Inflammatory macrophage treated with lipopolysaccharide for 1 hour (primary cell): ENCODE results near the gene PRTFDC1.
A peak's percentile ranks its signal among the peaks of the same experiment; 100 is the strongest.
"Not testable (repeated sequence)": the region's sequence is repeated elsewhere in the genome, so short reads cannot be mapped to it uniquely, and the experiment has no call there.

Experiments used
- DNase-seq, 2 donors: peaks; one replicate each; pipeline ENCODE4 v3.0.0-alpha.2; 2020 to 2022

Gene PRTFDC1

DNA sequence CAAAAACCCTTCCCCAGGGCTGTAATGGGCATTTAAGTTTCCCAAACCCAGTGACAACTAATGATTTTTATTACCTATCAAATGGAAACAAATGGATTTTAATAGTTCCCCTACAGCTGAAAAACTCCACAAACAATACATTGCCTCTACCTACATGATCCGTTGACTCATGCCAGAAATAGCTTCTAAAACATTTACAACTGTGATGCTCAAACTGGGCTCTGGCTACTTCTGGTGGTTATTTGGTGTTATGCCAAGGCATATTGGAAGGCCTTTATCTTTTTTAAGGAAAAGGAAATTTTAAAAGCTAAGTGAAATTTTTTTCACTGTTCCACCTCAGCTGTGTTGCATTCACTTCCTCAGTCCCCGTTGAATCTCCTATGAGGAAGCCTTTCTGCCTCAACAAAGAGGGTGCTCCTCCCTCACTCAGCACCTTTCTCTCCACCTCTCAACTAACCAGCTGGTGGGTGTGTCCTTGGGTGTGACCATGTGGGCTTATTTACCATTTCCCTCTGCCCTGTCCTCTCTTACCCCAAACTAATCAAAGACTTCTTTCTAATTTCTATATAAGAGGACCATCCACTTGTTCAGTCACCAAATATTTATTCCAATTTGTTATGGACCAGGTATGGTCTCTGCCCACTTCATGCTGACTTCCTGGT, 82.9 kb downstream of the PRTFDC1 start:
- DNase-seq: no peak

DNA sequence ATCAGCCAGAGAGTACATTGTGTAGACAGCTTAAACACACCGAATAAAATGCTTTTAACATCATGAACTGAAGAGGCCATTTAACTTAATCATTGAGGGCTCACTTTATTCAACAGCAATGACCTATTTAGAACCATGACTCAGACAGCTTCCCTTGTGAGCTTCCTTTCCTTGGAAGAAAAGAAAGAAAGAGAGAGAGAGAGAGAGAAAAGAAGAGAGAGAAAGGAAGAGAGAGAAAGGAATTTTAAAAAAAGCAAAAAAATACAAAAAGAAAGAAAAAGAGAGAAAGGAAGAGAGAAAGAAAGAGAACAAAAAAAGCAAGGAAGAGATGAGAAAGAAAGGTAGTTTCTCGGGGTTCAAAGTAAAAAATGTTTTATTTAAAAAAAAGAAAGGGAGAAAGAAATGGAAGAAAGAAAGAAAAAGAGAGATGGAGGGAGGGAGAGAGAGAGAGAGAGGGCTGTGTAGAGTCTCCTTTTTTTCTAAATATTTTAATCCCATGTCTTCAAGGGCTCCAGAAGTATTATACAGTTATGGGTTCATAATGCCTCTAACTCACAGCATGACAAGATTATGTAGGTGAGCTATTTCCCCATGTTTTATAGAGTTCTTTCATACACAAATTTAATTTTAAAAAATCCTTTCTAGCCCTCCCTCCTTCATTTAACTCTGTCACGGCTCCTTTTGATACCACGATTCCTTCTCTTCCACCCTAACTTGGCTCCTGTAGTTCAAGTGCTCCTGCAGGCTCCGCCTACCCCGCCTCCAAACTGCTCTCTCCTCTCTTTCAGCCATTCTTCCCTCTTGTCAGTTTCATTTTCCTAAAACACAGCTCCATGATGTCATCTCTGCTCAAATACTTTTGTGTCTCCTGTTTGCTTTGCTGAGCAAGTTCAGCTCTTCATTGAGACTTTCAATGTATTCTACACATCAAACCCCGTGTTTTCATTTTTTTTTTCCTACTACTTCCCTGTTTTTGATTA, 85.5 kb downstream of the PRTFDC1 start:
- DNase-seq: peak; percentile 55 to 75

DNA sequence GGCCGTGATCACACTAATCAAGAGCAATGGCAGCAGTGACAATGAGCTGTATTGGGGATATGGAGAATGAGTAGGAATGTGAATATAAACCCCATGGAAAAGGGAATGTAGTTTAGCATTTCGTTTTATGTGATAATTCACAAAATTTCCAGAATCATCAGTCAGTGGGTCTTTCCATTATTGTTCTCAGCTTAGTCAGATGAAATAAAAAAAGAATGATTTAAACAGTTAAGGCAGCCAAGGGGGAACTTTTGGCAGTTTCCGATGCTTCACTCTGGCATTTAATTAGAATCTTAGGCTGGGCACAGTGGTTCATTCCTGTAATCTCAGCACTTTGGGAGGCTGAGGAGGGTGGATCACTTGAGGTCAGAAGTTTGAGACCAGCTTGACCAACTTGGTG, 86.6 kb downstream of the PRTFDC1 start:
- no peak for DNase-seq

DNA sequence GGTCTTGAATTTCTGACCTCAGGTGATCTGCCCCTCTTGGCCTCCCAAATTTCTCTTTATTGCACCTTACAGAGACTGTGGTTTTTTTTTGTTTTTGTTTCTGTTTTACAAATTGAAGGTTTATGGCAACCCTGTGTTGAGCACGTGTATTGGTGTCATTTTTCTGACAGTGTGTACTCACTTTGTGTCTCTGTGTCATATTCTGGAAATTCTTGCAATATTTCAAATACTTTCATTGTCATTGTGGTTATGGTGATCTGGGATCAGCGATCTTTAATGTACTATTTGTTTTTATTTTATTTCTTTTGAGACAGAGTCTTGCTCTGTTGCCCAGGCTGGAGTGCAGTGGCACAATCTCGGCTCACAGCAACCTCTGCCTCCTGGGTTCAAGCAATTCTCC, 89.8 kb downstream of the PRTFDC1 start:
- DNase-seq: no peak

DNA sequence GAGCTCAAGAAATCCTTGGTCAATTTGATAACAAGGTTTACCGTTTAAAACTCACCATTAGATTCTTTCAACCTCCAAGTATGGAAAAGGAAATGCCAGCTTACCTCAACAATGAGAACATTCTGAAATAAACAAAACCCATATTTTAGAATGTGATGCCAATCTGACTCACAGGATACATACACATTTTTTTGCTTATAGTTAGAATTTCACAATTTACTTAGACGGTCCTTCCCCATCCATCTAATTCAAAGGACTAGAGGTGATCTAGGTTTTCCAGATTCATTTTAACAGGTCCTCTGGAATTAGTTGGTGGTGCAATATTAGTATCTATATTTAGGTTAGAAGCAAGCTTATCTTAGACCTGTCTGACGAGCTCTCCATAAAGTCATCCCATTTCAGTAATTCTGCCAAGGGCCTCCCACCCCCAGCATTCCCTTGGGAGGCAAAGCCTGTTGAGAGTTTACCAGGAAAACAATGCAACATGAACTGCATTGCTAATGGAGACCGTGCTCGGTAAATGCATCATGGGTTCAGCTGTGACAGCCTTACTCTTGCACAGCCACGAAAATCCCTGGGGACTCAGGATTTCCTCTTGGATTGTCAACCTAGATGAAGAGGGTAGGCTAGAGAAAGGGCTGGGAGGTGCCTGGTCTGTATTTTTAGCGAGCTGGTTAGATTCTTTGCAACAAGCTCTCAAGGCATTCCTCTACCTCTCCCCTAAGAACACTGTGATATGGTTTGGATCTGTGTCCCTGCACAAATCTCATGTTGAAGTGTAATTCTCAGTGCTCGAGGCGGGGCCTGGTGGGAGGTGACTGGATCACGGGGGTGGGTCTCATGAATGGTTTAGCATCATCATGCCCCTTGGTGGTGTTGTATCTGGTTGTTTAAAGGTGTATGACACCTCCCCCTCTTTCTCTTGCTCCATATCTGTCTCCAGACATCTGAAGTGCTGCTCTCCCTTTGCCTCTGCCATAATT, 93.8 kb downstream of the PRTFDC1 start:
- no peak for DNase-seq

DNA sequence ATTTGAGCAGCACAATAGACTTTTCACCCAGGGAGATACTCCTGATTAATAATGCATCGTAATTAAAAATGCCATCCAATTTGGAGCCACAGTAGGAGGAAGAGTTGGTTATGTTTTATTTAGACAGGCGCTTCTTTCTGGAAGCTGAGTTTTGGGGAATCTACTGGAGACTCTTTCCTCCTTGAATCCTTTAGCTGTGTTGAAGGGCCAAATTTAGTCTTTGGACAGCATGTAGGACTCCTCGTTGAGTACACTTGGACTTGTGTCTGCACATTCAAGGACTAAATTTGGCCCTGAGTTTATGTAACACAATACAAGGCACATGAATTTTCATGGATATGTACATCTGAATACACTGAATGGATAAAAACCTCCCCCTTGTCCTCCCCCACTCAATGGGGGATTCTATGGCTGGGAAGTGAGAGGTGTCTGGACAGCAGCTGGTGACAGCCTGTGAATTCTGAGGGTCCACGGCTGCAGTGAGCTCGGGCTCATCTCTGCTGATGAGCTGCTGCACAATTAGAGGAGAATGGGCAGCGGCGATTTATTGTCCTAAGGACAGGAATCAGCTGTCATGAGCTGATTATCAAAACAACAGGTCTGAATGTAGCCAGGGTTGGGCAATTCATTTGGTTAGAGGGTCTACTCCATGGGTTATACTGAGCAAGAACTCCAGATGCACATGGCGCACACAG, 95.2 kb downstream of the PRTFDC1 start:
- DNase-seq: no peak

DNA sequence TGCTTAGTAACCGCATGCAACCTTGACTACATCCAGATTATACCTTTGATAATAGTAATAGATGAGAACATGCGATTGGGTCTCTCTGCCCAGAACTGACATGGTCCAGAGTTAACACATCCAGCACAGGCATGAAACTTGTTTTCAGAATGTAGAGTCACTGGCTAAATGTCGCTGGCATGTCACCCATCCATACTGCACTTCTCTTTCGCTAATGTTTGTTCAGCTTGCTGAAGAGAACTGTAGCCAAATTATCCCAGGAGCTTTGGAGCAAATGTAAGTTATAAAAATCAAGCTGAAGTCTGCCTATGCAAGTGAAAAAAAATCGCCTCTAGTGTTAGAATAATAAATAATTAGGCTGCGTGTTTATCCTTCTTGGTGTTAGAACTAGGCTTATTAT, 98.2 kb downstream of the PRTFDC1 start:
- no peak for DNase-seq

DNA sequence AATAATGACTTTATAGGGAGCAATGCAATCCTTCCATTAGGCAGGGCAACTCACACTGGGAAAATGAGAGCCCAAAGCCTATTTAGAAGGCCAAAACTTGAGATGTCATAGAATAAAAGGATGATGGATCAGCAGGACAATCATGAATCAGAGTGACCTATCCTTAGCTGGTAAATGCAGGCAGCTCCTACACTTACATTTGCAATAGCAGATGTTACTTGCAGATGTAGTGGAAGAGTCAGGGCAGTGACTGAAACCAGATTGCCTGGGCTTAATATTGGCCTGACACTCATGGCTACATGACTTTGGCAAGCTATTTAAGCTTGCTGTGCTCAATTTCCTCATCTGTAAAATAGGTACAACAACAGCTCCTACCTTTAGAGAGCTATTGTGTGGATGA, 98.7 kb downstream of the PRTFDC1 start:
- DNase-seq: no peak

DNA sequence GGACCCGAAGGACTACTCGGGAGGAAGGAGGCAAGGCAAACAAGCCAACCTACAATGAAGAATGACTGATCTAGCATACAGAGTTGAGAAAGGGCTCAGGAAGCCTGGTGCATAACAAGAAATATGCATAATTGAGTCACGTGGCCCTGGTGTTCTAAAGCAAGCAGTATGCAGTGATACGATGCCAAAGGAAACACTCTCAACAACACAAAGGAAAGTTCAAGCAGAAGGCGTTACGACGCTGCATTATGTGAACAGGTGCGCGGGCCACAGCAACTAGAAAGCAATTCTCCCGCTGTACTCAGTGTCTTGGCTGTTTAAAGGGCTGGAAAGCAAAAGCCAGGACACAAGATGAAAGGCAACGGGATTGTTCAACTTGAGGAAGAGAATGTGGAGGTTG, 100.8 kb downstream of the PRTFDC1 start:
- DNase-seq: no peak

DNA sequence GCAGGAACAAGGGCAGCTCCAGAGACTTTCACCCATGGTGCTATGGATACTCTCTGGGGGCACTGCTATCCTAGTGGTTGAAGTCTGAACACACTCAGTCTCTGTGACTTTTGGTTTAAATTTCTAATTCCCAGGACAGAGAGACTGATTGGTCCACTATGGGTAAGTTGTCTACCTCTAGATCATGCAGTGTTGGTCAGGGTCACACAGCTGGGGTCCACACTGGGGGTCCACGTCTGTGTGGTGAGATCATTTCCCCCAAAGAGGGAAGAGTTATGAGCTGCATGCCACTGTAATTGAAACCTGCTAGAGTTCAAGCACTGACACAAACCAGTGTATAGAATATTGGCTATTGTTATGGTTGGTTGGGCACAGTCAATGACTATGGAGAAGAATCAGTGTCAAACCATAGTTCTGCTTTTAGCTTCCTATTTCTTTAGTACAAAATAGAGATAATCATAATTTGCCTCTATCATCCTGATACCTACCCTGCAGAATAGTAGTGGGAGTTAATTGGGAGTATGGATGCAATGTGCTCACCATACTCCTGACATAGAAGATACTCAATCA, 101.6 kb downstream of the PRTFDC1 start:
- no peak for DNase-seq

DNA sequence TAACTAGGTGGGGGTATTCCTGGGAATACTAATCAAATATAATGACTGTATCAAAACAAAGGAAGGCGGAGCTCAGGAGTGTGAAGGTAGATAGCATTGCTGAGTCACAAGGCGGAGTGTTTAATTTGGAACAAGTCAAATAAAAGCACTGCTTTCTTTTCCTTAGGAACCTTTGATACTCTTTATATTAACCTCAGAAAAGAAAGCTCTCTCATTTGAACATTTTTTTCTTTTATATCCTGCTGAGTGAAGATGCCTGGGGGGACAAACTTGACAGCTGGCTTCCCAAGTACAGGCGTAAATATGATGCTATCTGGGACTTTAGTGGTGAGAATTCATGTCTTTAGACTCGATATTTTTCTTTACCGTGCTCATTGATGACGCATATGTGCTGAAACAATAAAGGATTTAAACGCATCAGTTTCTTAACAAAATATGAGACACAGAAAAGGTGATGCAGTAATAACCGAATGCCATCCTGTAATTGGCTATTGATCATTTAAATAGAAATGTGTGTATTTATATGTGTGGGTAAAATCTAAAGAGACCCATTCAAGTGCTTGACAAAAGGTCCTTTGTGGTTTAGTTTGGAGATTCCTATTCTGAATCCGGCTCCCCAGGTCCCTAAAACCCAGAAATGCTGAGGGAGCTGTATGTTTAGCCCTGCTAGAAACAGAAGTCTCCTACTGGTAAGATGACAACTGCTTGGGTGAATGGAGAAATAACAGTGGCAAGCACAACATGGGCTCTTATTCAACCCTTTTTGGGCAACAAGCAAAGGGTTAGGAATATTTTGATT, 102.7 kb downstream of the PRTFDC1 start:
- no peak for DNase-seq

DNA sequence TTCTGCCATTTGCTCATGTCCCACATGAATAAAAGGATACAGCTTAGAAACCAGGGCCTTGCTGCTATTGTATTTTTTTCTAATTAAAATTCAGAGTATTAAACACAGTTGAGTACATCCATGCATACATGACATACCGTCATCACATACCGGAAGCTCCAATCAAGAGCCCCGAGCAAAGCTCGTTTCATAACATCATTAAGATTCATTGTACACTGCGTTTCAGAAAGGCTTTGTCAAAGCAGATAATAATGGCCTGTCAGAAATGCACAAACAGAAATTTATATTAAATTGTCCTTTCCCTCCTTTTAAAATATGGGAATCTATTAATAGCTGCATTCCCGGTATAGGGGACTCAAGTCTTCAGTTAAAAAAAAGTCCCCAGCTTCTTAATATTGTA, 103.4 kb downstream of the PRTFDC1 start:
- DNase-seq: no peak

DNA sequence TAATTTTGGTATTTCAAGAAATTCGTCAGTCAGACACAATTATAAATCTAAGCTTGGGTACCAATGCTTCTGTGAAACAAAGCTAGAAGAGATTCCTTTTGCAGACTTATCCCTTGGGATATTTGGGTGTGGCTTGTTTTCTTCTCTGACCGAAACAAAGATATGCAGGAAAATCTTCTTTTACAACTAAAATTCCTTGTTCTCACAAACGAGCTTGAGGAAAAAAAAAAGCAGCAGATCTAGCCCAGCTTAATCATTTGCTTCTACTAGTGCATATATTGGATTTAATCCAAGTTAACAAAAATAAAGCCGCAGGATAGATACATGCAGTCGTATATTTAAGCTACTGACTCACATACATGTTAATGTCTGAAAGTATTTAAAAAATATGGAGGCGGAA, 104.2 kb downstream of the PRTFDC1 start:
- no peak for DNase-seq

DNA sequence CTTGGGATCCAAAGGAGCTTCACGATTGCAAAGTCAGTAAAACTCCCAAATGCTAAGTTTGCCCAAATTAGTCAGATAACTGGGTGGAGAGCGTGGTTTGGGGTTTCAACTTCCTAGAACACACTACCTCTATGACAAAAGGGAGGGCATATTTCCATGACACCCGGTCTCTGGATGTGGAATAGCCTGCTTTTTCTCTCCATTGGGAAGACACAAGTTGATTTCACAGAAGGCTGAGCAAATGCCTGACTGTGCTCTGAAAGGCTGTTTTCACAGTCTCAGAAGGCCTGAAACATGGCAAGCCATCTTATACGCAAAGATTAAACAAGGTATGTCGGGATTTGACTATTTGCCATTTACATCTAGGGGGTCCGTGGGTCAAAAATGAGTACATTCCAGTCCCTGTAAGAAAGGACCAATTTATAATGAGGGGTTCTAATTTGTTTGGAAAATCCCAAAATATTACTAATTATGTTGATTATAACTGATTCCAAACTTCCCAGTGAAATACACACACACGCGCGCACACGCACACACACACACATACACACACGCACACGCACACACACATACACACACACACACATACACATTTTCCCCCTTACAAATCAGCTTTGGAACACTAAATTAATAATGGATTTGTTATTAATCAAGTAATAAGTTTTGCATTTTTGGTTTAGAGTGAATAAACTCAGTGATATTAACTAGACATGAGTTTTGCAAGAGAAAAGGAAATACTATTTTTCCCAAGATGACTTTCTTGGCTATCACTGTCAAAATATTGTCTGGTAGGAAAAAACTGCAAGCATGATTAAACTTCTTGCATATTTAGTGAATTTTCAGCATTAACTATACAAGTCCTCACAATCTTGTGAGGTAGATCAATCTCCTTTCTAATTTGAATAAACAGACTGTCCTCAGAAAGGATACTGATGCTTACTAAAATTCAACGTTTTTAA, 105.0 kb downstream of the PRTFDC1 start:
- no peak for DNase-seq

DNA sequence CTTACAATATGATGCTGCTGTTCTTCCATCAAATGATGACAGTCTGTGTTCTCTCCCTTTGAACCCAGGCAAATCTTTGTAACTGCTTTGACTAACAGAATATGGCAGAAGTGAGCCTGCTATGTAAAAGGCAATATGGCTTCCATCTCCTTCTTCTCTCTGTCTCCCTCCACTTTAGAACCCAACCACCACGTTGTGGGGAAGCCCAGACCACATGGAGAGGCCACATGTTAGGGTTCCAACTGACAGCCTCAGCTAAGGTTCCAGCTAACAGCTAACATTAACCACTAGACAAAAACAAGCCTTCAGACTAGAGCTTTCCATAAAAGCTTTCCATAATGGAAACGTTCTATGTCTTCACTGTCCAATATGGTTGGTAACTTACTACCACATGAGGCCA, 107.7 kb downstream of the PRTFDC1 start:
- no peak for DNase-seq

DNA sequence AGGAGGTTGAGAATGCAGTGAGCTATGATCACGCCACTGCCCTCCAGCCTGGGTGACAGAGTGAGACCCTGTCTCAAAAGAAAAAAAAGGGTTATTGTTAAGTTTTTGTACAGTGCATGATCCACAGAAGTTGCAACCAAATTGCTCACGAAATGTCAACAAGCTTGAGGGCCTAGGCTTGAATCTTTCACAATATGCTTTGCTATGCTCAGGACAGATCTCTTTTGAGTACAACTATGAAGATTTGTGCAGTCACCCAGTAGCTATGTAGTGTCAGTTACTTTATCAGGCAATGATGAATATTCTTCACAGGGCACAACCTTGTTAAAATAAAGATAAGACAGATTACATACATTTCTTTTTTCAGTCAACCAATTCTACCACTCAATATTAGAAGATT, 109.2 kb downstream of the PRTFDC1 start:
- DNase-seq: no peak

DNA sequence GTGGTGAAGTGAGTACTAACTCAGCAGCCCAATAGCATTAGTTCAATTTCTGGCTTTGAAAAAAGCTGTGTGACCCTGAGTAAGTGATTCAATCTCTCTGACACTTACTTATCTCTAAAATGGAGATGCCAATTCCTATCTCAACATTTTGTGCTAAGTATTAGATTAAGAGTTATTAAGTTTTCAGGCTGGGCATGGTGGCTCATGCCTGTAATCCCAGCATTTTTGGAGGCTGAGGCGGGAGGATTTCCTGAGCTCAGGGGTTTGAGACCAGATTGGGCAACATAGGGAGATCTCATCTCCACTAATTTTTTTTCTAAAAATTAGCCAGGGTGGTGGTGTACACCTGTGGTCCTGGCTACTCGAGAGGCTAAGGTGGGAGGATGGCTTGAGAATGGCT, 109.5 kb downstream of the PRTFDC1 start:
- no peak for DNase-seq

DNA sequence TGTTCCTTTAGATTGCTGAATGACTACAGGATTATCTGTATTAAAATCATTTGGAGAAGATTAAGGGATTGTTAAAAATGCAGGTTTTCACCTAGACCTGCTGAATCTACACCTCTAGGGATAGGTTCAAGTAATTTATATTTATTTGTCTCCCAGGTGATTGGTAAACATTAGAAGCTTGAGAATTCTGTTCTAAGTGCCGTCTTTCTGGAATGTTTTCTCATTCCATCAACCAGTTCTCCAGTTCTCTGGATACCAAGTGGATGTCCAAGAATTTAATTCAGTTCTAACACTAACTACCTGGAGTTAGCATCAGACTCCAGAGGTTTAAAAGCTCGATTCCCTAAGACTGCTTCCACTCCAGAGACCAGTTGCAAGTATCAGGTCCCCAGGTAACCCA, 110.9 kb downstream of the PRTFDC1 start:
- no peak for DNase-seq

DNA sequence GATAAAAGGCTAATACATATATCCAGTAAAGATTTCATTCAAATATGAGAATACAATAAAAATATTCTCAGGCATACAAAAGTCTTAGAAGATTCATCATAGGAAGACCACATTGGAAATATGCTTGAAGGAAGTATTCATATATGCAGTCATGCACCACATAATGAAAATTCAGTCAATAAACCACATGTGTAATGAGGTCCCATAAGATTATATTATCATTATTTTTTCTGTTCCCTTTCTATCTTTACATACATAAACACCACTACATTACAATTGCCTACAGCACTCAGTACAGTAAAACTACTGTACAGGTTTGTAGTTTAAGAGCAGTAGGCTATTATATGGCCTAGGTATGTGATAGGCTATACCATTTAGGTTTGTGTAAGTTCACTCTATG, 111.6 kb downstream of the PRTFDC1 start:
- no peak for DNase-seq

DNA sequence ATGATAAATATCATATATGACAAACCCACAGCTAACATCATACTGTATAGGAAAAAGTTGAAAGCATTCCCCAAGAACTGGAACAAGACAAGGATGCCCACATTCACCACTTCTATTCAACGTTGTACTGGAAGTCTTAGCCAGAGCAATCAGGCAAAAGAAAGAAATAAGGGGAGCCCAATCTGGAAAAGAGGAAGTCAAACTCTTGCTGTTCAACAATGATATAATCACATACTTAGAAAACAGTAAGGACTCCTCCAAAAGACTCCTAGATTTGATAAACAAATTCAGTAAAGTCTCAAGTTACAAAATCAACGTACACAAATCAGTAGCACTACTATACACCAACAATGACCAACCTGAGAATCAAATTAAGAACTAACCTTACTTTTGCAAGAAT, 114.6 kb downstream of the PRTFDC1 start:
- DNase-seq: not testable (repeated sequence)
